AG04450 (cell line): Measurements from ENCODE around the gene CDH6. TPM values are rescaled to one million over a fixed set of nuclear protein-coding genes. Genes with fewer than 3 reads are reported as not detected.

ENCODE experiments used
- CTCF ChIA-PET: fragments of 300-600, 350-600 bp; formaldehyde crosslinking; extraction: SDS; loops from one replicate; lab custom pipeline; 2022; ENCODE audit warnings: antibody characterized with exemption, inconsistent platforms; lab: Charles Lee
- POLR2A ChIA-PET: fragments of 350-600 bp; formaldehyde crosslinking; extraction: SDS; loops from one replicate; lab custom pipeline; 2021; ENCODE audit warnings: antibody characterized with exemption, inconsistent platforms; lab: Yijun Ruan, JAX
- DNase-seq: peaks from one replicate; pipeline ENCODE4 v3.0.0-alpha.2; 2011; ENCODE audit warnings: low read depth, low spot score
- H3K27ac ChIP-seq: one replicate; pipeline ENCODE4 v1.5.1; 2012; ENCODE audit warnings: low read depth, low read length, control low read depth
- H3K27me3 ChIP-seq: one replicate; pipeline ENCODE4 v1.6.0; 2012; ENCODE audit warnings: low read length; ENCODE audit not compliant: control insufficient read depth, insufficient read depth
- H3K4me3 ChIP-seq: 2 replicates; pipeline ENCODE4 v1.5.1; 2011; ENCODE audit warnings: mild to moderate bottlenecking, low read depth, low read length, control low read depth
- H3K9me3 ChIP-seq: 2 replicates; pipeline ENCODE4 v1.5.1; 2012; ENCODE audit warnings: low read length; ENCODE audit not compliant: control insufficient read depth, insufficient read depth
- polyA plus RNA-seq: library from polyadenylated mRNA; depleted of rRNA; stranded (reverse); fragments of >200 nt; gene quantifications from 2 replicates; pipeline ENCODE4 v1.2.3, GENCODE V29; 2011
- TF ChIP-seq, protein P1 (sequence below): IDR thresholded peaks from 2 replicates; pipeline ENCODE4 v1.5.1; 2011; ENCODE audit warnings: low read depth, low read length, control low read depth, inconsistent platforms

CDH6 gene
- polyA plus RNA-seq, 1 experiment: 45.7 TPM

DNA sequence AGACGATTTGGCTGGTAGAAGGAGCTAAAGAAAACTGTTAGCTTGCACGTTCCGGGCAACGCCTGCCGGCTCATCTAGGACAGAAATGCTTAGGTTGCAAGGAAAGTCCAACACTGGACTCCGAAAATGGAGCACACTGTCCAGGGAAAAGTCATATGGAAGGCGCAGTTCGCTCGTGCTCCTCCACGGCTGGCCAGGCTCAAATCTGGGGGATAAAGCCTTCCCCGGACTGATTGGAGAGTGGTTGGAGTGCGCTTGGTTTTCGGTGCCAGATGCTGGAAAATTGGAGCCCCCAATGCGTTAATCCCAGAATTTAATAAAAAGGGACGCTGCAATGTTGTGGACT is 955 bp downstream of the CDH6 start:
- CTCF ChIA-PET: interaction anchor here (0.8 to 3.0 kb wide), 5 partner anchors 8 to 795 kb away, joined by 3 to 12 read pairs (median 4); no protein-coding TSS in a partner anchor
- DNase-seq: no peak
- no peaks in the 10 kb centered on the region for H3K27me3 ChIP-seq
- H3K27ac ChIP-seq: no peak overlapping the region
- peak overlapping the region; percentile 76 for H3K4me3 ChIP-seq
- no peaks in the 10 kb centered on the region for H3K9me3 ChIP-seq
- POLR2A ChIA-PET: no interaction called here
- TF ChIP-seq, protein P1, sequence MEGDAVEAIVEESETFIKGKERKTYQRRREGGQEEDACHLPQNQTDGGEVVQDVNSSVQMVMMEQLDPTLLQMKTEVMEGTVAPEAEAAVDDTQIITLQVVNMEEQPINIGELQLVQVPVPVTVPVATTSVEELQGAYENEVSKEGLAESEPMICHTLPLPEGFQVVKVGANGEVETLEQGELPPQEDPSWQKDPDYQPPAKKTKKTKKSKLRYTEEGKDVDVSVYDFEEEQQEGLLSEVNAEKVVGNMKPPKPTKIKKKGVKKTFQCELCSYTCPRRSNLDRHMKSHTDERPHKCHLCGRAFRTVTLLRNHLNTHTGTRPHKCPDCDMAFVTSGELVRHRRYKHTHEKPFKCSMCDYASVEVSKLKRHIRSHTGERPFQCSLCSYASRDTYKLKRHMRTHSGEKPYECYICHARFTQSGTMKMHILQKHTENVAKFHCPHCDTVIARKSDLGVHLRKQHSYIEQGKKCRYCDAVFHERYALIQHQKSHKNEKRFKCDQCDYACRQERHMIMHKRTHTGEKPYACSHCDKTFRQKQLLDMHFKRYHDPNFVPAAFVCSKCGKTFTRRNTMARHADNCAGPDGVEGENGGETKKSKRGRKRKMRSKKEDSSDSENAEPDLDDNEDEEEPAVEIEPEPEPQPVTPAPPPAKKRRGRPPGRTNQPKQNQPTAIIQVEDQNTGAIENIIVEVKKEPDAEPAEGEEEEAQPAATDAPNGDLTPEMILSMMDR: no peak

DNA sequence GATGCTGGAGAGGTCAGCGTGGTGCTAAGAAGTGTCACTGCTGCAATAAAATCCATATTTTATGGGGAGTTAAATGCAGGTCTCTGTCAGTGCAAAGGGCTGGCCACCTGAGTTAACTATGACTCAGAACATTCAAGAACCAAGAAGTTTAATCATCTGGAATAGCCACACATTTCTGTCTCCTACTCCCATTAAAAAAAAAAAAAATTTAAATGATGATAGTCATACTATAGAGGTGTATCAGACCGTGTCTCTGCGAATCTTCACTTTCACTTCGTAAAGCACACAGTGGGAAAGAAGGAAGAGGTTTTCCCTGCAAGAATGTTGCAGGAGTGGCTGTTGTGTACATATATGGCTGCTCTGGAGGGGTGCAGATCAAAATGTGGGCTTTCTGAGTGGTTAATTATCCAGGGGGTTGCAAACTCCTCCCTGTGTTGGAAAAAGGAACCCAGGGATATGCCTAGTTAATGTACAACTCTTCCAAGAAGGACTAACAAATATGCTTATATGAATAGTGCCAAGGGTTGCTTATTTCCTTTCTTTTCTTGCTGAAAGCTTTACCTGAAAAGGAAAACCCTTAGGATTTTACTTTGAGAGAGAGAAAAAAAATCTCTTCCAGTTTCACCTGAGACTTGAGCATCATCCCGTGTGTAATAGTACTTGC is 1.5 kb downstream of the CDH6 start:
- Histone ChIP-seq H3K4me3 (peak overlapping the region; percentile 76), H3K27me3 (no peaks in the 10 kb centered on the region), H3K27ac (no peak overlapping the region), H3K9me3 (no peaks in the 10 kb centered on the region)
- no peak for DNase-seq
- POLR2A ChIA-PET: no interaction called here
- CTCF ChIA-PET: interaction anchor here (0.8 to 3.0 kb wide), 8 partner anchors 8 to 795 kb away, joined by 3 to 18 read pairs (median 4); no protein-coding TSS in a partner anchor
- TF ChIP-seq, protein P1: no peak

DNA sequence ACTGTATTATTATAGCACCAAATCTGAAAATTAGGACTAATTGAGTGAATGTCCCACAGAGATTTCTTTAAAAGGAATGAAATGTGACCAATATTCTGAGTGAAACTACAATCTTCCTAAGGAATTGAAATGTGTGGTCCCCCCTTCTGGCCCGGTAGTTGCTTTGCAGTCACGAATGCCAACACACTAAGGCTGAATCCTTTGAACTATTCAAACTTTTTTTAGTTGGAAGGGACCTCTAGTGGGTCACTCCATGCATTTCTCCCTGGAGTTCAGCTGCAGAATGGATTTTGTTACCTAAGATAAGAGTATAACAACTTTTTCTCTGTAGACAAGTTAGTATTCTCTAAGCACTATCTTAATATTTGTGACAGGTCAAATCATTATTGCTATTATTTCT is 2.8 kb downstream of the CDH6 start:
- no peak for DNase-seq
- Histone ChIP-seq H3K27me3 (no peaks in the 10 kb centered on the region), H3K9me3 (no peaks in the 10 kb centered on the region), H3K27ac (no peak overlapping the region), H3K4me3 (peak overlapping the region; percentile 76)
- CTCF ChIA-PET: interaction anchor here (0.5 to 3.0 kb wide), 6 partner anchors 9 to 541 kb away, joined by 3 to 18 read pairs (median 5); no protein-coding TSS in a partner anchor
- TF ChIP-seq, protein P1: peak; percentile 43
- POLR2A ChIA-PET: no interaction called here

DNA sequence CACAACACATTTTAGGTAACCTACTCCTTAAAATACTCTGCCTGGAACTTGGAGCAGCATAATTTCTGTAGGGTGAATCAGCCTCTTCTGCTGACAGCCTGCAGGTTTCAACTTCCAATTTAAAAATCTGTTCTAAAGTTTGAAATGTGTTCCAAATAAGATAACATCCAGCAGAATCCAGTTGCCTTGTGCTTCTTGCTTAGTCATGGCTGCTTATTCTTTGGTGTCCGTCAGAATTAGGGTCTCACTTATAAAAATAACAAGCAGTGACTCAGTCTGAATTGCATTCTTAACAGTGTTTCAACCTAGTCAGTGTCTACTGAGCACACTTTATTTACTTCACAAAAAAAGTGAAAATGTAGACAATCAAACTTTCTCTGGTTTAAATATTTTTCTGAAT is 3.7 kb downstream of the CDH6 start:
- no peaks in the 10 kb centered on the region for H3K27me3 ChIP-seq

DNA sequence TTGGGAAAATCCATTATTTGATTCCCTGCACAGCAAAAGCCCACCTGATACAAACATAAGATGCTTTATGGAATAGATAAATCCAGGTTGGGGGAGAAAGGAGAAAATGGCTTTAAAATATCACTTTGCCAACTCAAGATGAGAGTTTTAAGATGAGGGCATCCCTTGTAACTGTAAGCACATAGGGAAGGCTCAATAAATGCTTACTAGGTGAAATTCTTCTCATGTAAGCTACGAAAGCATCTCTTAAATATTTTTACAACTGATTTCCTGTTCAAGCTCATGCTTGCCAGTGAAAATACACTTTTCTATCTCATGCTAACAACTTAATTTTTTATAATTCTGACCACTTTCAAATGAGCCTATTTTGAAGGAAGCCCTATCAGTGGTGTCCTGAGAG is 11.5 kb downstream of the CDH6 start:
- POLR2A ChIA-PET: no interaction called here
- Histone ChIP-seq H3K27ac (no peak overlapping the region), H3K27me3 (no peaks in the 10 kb centered on the region), H3K4me3 (no peak overlapping the region), H3K9me3 (no peaks in the 10 kb centered on the region)
- TF ChIP-seq, protein P1: no peak
- no peak for DNase-seq
- CTCF ChIA-PET: interaction anchor here (0.7 to 1.0 kb wide), 2 partner anchors 18 to 28 kb away, joined by 3 to 4 read pairs; no protein-coding TSS in a partner anchor

More for the DNA sequence above, 3.7 kb downstream of the CDH6 start:
- POLR2A ChIA-PET: no interaction called here
- Histone ChIP-seq H3K27ac (peak overlapping the region; percentile 32), H3K4me3 (peak overlapping the region; percentile 28), H3K9me3 (no peaks in the 10 kb centered on the region)
- peak; percentile 65 for DNase-seq
- CTCF ChIA-PET: interaction anchor here (1.0 to 3.0 kb wide), 4 partner anchors 10 to 36 kb away, joined by 4 to 18 read pairs (median 9); no protein-coding TSS in a partner anchor
- TF ChIP-seq, protein P1: no peak
